H9 (cell line): ENCODE results near the gene CADPS2. TPM values are rescaled to one million over a fixed set of nuclear protein-coding genes. Genes with fewer than 3 reads are reported as not detected.
A peak's percentile ranks its signal among the peaks of the same experiment; 100 is the strongest.
"Not testable (repeated sequence)": the region's sequence is repeated elsewhere in the genome, so short reads cannot be mapped to it uniquely, and the experiment has no call there.

Experiments used
- DNase-seq: peaks from one replicate; pipeline ENCODE4 v3.0.0-alpha.2; 2017
- H2AFZ ChIP-seq: one replicate; pipeline ENCODE4 v1.6.1; 2013; ENCODE audit warnings: mild to moderate bottlenecking, low read length, control low read depth, moderate library complexity
- H2AK5ac ChIP-seq: 2 replicates; pipeline ENCODE4 v1.6.1; 2013; ENCODE audit warnings: low read length, control low read depth, mixed read lengths; ENCODE audit not compliant: insufficient read length
- H2BK120ac ChIP-seq: one replicate; pipeline ENCODE4 v1.6.1; 2013; ENCODE audit warnings: low read depth, mild to moderate bottlenecking, low read length, control low read depth, inconsistent platforms; ENCODE audit not compliant: poor library complexity, severe bottlenecking
- H2BK12ac ChIP-seq: 2 replicates; pipeline ENCODE4 v1.6.1; 2013; ENCODE audit warnings: low read length, control low read depth, mixed read lengths, low read depth; ENCODE audit not compliant: insufficient read length
- H2BK15ac ChIP-seq: 2 replicates; pipeline ENCODE4 v1.6.1; 2013; ENCODE audit warnings: low read depth, low read length, control low read depth
- H2BK20ac ChIP-seq: one replicate; pipeline ENCODE4 v1.6.1; 2013; ENCODE audit warnings: low read depth, mild to moderate bottlenecking, low read length, control low read depth, inconsistent platforms; ENCODE audit not compliant: poor library complexity, severe bottlenecking
- H2BK5ac ChIP-seq: 2 replicates; pipeline ENCODE4 v1.6.1; 2013; ENCODE audit warnings: low read length, control low read depth, mixed read lengths; ENCODE audit not compliant: insufficient read length
- H3K14ac ChIP-seq: 2 replicates; pipeline ENCODE4 v1.6.1; 2013; ENCODE audit warnings: low read length, control low read depth; ENCODE audit not compliant: insufficient read depth
- H3K18ac ChIP-seq: 2 replicates; pipeline ENCODE4 v1.6.1; 2013; ENCODE audit warnings: low read depth, mild to moderate bottlenecking, mixed read lengths, low read length, control low read depth; ENCODE audit not compliant: insufficient read length
- H3K23ac ChIP-seq: 2 replicates; pipeline ENCODE4 v1.6.1; 2013; ENCODE audit warnings: low read length, control low read depth, mixed read lengths, low read depth; ENCODE audit not compliant: insufficient read length
- H3K23me2 ChIP-seq: 2 replicates; pipeline ENCODE4 v1.6.1; 2013; ENCODE audit warnings: low read depth, mild to moderate bottlenecking, mixed read lengths, low read length, control low read depth; ENCODE audit not compliant: insufficient read length, poor library complexity, severe bottlenecking
- H3K27ac ChIP-seq: 2 replicates; pipeline ENCODE4 v1.5.1; 2013; ENCODE audit warnings: low read length, control low read depth, mixed read lengths, low read depth; ENCODE audit not compliant: insufficient read length
- H3K27me3 ChIP-seq: 2 replicates; pipeline ENCODE4 v1.6.1; 2013; ENCODE audit warnings: low read length, control low read depth, inconsistent platforms; ENCODE audit not compliant: insufficient read depth
- H3K4ac ChIP-seq: 2 replicates; pipeline ENCODE4 v1.6.1; 2013; ENCODE audit warnings: low read depth, mild to moderate bottlenecking, control low read depth, inconsistent platforms, low read length, moderate library complexity
- H3K4me1 ChIP-seq: 2 replicates; pipeline ENCODE4 v1.6.1; 2013; ENCODE audit warnings: low read length, control low read depth, inconsistent platforms; ENCODE audit not compliant: insufficient read depth
- H3K4me2 ChIP-seq: 2 replicates; pipeline ENCODE4 v1.6.1; 2013; ENCODE audit warnings: low read length, control low read depth, mixed read lengths; ENCODE audit not compliant: insufficient read length, insufficient read depth
- H3K56ac ChIP-seq: 2 replicates; pipeline ENCODE4 v1.6.1; 2013; ENCODE audit warnings: low read depth, mild to moderate bottlenecking, mixed read lengths, low read length, control low read depth; ENCODE audit not compliant: insufficient read length
- H3K79me1 ChIP-seq: 2 replicates; pipeline ENCODE4 v1.6.1; 2013; ENCODE audit warnings: low read depth, mild to moderate bottlenecking, moderate library complexity, low read length, control low read depth, inconsistent platforms; ENCODE audit not compliant: insufficient read depth, poor library complexity, severe bottlenecking
- H3K79me2 ChIP-seq: 2 replicates; pipeline ENCODE4 v1.6.1; 2013; ENCODE audit warnings: low read length, control low read depth, inconsistent platforms; ENCODE audit not compliant: insufficient read depth
- H3K9ac ChIP-seq: 2 replicates; pipeline ENCODE4 v1.6.1; 2013; ENCODE audit warnings: low read length, control low read depth, mixed read lengths; ENCODE audit not compliant: insufficient read length; ENCODE audit errors: extremely low read depth
- H3K9me3 ChIP-seq: one replicate; pipeline ENCODE4 v1.6.1; 2013; ENCODE audit warnings: low read depth, low read length, inconsistent platforms; ENCODE audit not compliant: control insufficient read depth
- H3T11ph ChIP-seq: one replicate; pipeline ENCODE4 v1.6.1; 2013; ENCODE audit warnings: mild to moderate bottlenecking, low read length, control low read depth, inconsistent platforms
- H4K20me1 ChIP-seq: one replicate; pipeline ENCODE4 v1.6.1; 2013; ENCODE audit not compliant: control insufficient read depth, insufficient read length, insufficient read depth
- H4K5ac ChIP-seq: 2 replicates; pipeline ENCODE4 v1.6.1; 2013; ENCODE audit warnings: low read depth, mild to moderate bottlenecking, mixed read lengths, low read length, control low read depth; ENCODE audit not compliant: insufficient read length
- H4K8ac ChIP-seq: replicated peaks from 2 replicates; pipeline ENCODE4 v1.6.1; 2013; ENCODE audit warnings: low read length, control low read depth, mixed read lengths, low read depth; ENCODE audit not compliant: insufficient read length
- H4K91ac ChIP-seq: 2 replicates; pipeline ENCODE4 v1.6.1; 2013; ENCODE audit warnings: low read depth, mild to moderate bottlenecking, moderate library complexity, mixed read lengths, low read length, control low read depth; ENCODE audit not compliant: insufficient read length
- H3K27ac Mint-ChIP-seq, 3 experiments: 2 replicates in 2 of 3; 3 replicates in 1 of 3; pipeline ENCODE4 v1.8.0; 2020 to 2021; ENCODE audit warnings: mixed read lengths in 3 of 3, mild to moderate bottlenecking in 1 of 3, moderate library complexity in 1 of 3
- H3K27me3 Mint-ChIP-seq: 2 replicates; pipeline ENCODE4 v1.8.0; 2021; ENCODE audit warnings: low read depth, mild to moderate bottlenecking, moderate library complexity, mixed read lengths
- H3K36me3 Mint-ChIP-seq, 3 experiments: 2 replicates in 2 of 3; 3 replicates in 1 of 3; pipeline ENCODE4 v1.8.0; 2020 to 2021; ENCODE audit warnings: low read depth in 3 of 3, mixed read lengths in 3 of 3; ENCODE audit not compliant: insufficient read depth in 1 of 3
- H3K4me1 Mint-ChIP-seq, 2 experiments: 2 replicates each; pipeline ENCODE4 v1.8.0; 2020; ENCODE audit warnings: mixed read lengths in 2 of 2
- H3K4me3 Mint-ChIP-seq, 2 experiments: 2 replicates in 1 of 2; 3 replicates in 1 of 2; pipeline ENCODE4 v1.8.0; 2020 to 2021; ENCODE audit warnings: mild to moderate bottlenecking in 2 of 2, mixed read lengths in 2 of 2, moderate library complexity in 1 of 2
- H3K9me3 Mint-ChIP-seq, 2 experiments: 2 replicates in 1 of 2; 3 replicates in 1 of 2; pipeline ENCODE4 v1.8.0; 2020; ENCODE audit warnings: mild to moderate bottlenecking in 2 of 2, mixed read lengths in 2 of 2, moderate library complexity in 1 of 2
- CTCF ChIP-seq: fragments of 200-600 bp; sonication (generic); conservative IDR thresholded peaks from 3 replicates; pipeline ENCODE4 v1.8.0; 2021; ENCODE audit warnings: antibody characterized with exemption, mild to moderate bottlenecking
- WGBS: extraction: QIAGEN DNeasy Blood & Tissue Kit; methylation state at CpG from one replicate; pipeline ENCODE4 v1.1.7; 2013; ENCODE audit warnings: missing lambda C conversion rate, low lambda C conversion rate, mixed read lengths; ENCODE audit not compliant: insufficient read length; ENCODE audit errors: extremely low coverage; 5-methylcytosine and 5-hydroxymethylcytosine counted together
- total RNA-seq: library from RNA; stranded (reverse); gene quantifications from 2 replicates; pipeline ENCODE4 v1.2.1, GENCODE V29; 2021

Gene CADPS2
- total RNA-seq, 1 experiment from 2014 or later = 7.1 TPM

- H2BK15ac ChIP-seq = no peak overlapping the region
- H3T11ph ChIP-seq = no peak overlapping the region
- H2AK5ac ChIP-seq = no peak overlapping the region
- no peak overlapping the region for H2BK12ac ChIP-seq
- H3K9me3 ChIP-seq = no peaks in the 10 kb centered on the region
- H3K23ac ChIP-seq = no peak overlapping the region
- no peaks in the 10 kb centered on the region for H3K4me1 ChIP-seq
- H3K9ac ChIP-seq = no peak overlapping the region
- H2BK120ac ChIP-seq = no peak overlapping the region
- no peak overlapping the region for H3K56ac ChIP-seq
- H4K8ac ChIP-seq = no peak overlapping the region
- no peak for DNase-seq
- Mint-ChIP-seq H3K4me1 (no peaks in the 10 kb centered on the region), H3K27ac (peak overlapping the region in 1 of 3 experiments; percentile 45; a peak in 1 of 7 replicates), H3K27me3 (no peaks in the 10 kb centered on the region), H3K9me3 (no peaks in the 10 kb centered on the region; a peak in 1 of 5 replicates), H3K4me3 (no peak overlapping the region), H3K36me3 (no peaks in the 10 kb centered on the region; a peak in 1 of 7 replicates)
- no peak overlapping the region for H3K18ac ChIP-seq
- no peak overlapping the region for H2AFZ ChIP-seq
- H3K27me3 ChIP-seq = no peaks in the 10 kb centered on the region
- no peaks in the 10 kb centered on the region for H3K23me2 ChIP-seq
- H3K4me2 ChIP-seq = no peak overlapping the region
- no peak overlapping the region for H2BK20ac ChIP-seq
- H4K91ac ChIP-seq = no peak overlapping the region
- no peak overlapping the region for H3K14ac ChIP-seq
- no CpG with 5 or more reads among the region's 2 CpGs for WGBS
- H3K27ac ChIP-seq = no peak overlapping the region
- no peak for TF ChIP-seq CTCF
- H3K79me1 ChIP-seq = no peaks in the 10 kb centered on the region
- H2BK5ac ChIP-seq = no peak overlapping the region
- no peaks in the 10 kb centered on the region for H3K79me2 ChIP-seq
- H3K4ac ChIP-seq = no peak overlapping the region
- H4K5ac ChIP-seq = no peak overlapping the region
- H4K20me1 ChIP-seq = no peaks in the 10 kb centered on the region
Measured at GRCh38 chr7:122637784-122638183, 248.5 kb downstream of the CADPS2 start.

- not testable (repeated sequence) for H3K27me3 ChIP-seq, H2AK5ac ChIP-seq, H4K20me1 ChIP-seq, H4K8ac ChIP-seq, H3K4me3 Mint-ChIP-seq, H3K27ac ChIP-seq, H4K5ac ChIP-seq, H3K36me3 Mint-ChIP-seq, H3K79me2 ChIP-seq, H2BK20ac ChIP-seq, H3K79me1 ChIP-seq, DNase-seq, H4K91ac ChIP-seq, H3K27ac Mint-ChIP-seq, H2BK120ac ChIP-seq, H3K4me1 Mint-ChIP-seq, H3K4ac ChIP-seq, H3K9me3 Mint-ChIP-seq, H3K4me2 ChIP-seq, H3K56ac ChIP-seq, H3T11ph ChIP-seq, H2BK12ac ChIP-seq, H3K27me3 Mint-ChIP-seq, H3K9me3 ChIP-seq, H3K23me2 ChIP-seq, H3K23ac ChIP-seq, H2AFZ ChIP-seq, H3K14ac ChIP-seq, H3K4me1 ChIP-seq, H3K9ac ChIP-seq, H2BK15ac ChIP-seq, H2BK5ac ChIP-seq, H3K18ac ChIP-seq
- WGBS = no CpG with 5 or more reads among the region's 2 CpGs
Measured at GRCh38 chr7:122635481-122635880, 250.8 kb downstream of the CADPS2 start.
